ENCODE results near the gene EHBP1. TPM values are rescaled to one million over a fixed set of nuclear protein-coding genes. Genes with fewer than 3 reads are reported as not detected.

EHBP1 gene
- total RNA-seq, 1 donor from 2014 or later: 67.4 TPM

GRCh38 chr2:63038034-63038433 is 332.5 kb downstream of the EHBP1 start:
- H3K4me1 Mint-ChIP-seq: no peaks in the 10 kb centered on the region
- DNase-seq (ENCODE audit: low spot score in 2 of 2, unreplicated experiment in 2 of 2): no peak
- H3K27ac Mint-ChIP-seq: no peak overlapping the region
- no peak overlapping the region for H3K4me3 Mint-ChIP-seq
- H3K9me3 Mint-ChIP-seq: no peaks in the 10 kb centered on the region
- no peak for TF ChIP-seq CTCF (IDR thresholded peaks at IDR 0.05; ENCODE audit: unreplicated experiment)
- H3K36me3 Mint-ChIP-seq: no peaks in the 10 kb centered on the region
- no peaks in the 10 kb centered on the region for H3K27me3 Mint-ChIP-seq (ENCODE audit: low read depth)

GRCh38 chr2:63040586-63040985 is 335.1 kb downstream of the EHBP1 start:
- Mint-ChIP-seq H3K27me3 (ENCODE audit: low read depth) (peaks cover 22% of the 10 kb centered on the region), H3K4me3 (no peak overlapping the region), H3K36me3 (peaks cover 7% of the 10 kb centered on the region), H3K4me1 (peaks cover 7% of the 10 kb centered on the region), H3K27ac (no peak overlapping the region), H3K9me3 (no peaks in the 10 kb centered on the region)
- no peak for TF ChIP-seq CTCF (IDR thresholded peaks at IDR 0.05; ENCODE audit: unreplicated experiment)
- no peak for DNase-seq (ENCODE audit: low spot score in 2 of 2, unreplicated experiment in 2 of 2)

GRCh38 chr2:63041592-63041991 is 336.1 kb downstream of the EHBP1 start:
- H3K36me3 Mint-ChIP-seq: peaks cover 12% of the 10 kb centered on the region
- DNase-seq (ENCODE audit: low spot score in 2 of 2, unreplicated experiment in 2 of 2): no peak
- no peak for TF ChIP-seq CTCF (IDR thresholded peaks at IDR 0.05; ENCODE audit: unreplicated experiment)
- no peaks in the 10 kb centered on the region for H3K9me3 Mint-ChIP-seq
- H3K27me3 Mint-ChIP-seq (ENCODE audit: low read depth): peaks cover 33% of the 10 kb centered on the region
- H3K4me3 Mint-ChIP-seq: no peak overlapping the region
- H3K27ac Mint-ChIP-seq: no peak overlapping the region
- H3K4me1 Mint-ChIP-seq: peaks cover 8% of the 10 kb centered on the region

- no peak overlapping the region for H3K27ac Mint-ChIP-seq
- peaks cover 12% of the 10 kb centered on the region for H3K36me3 Mint-ChIP-seq
- H3K27me3 Mint-ChIP-seq (ENCODE audit: low read depth): peaks cover 63% of the 10 kb centered on the region
- DNase-seq (ENCODE audit: low spot score in 2 of 2, unreplicated experiment in 2 of 2): no peak
- no peak overlapping the region for H3K4me3 Mint-ChIP-seq
- no peak for TF ChIP-seq CTCF (IDR thresholded peaks at IDR 0.05; ENCODE audit: unreplicated experiment)
- peaks cover 33% of the 10 kb centered on the region for H3K4me1 Mint-ChIP-seq
- no peaks in the 10 kb centered on the region for H3K9me3 Mint-ChIP-seq
These were observed 339.1 kb downstream of the EHBP1 start for GRCh38 chr2:63044362-63045327.

GRCh38 chr2:63046552-63046951 is 341.0 kb downstream of the EHBP1 start:
- peaks cover 78% of the 10 kb centered on the region for H3K27me3 Mint-ChIP-seq (ENCODE audit: low read depth)
- no peaks in the 10 kb centered on the region for H3K9me3 Mint-ChIP-seq
- peaks cover 40% of the 10 kb centered on the region for H3K4me1 Mint-ChIP-seq
- peaks cover 12% of the 10 kb centered on the region for H3K36me3 Mint-ChIP-seq
- no peak for TF ChIP-seq CTCF (IDR thresholded peaks at IDR 0.05; ENCODE audit: unreplicated experiment)
- H3K4me3 Mint-ChIP-seq: peak overlapping the region; percentile 57
- DNase-seq (ENCODE audit: low spot score in 2 of 2, unreplicated experiment in 2 of 2): no peak
- no peak overlapping the region for H3K27ac Mint-ChIP-seq
